Stimulated activated CD4-positive, alpha-beta T cell treated with anti-CD3 and anti-CD28 coated beads, TNF-alpha, amount 100 ng/mL, for 4 hours (primary cell): Measurements from ENCODE around the gene CAMK2D.

Source experiments
- DNase-seq, 3 experiments: peaks; one replicate each; pipeline ENCODE4 v3.0.0-alpha.2; 2020; ENCODE audit warnings: low read depth in 3 of 3

CAMK2D gene

GRCh38 chr4:113472864-113473263 is 288.7 kb downstream of the CAMK2D start:
- DNase-seq: no peak

GRCh38 chr4:113471146-113471860 is 290.2 kb downstream of the CAMK2D start:
- no peak for DNase-seq

DNA sequence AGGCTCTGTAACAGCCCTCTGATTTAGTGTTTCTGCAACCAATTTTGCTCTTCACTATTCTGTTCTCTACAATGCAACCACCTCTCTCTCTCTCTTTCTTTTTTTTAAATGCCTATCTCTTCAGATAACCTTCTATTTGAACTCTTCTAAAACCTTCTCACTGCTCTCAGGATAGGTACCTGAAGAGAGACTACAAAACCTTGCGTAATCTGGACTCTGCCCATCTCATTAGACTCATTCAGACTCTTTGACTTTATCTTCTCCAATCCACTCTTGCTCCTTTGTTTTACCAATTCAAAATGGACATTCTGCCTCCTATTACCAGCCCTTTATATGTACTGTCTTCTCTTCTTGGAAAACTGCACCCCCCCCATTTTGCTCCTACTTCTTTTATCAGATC is 291.6 kb downstream of the CAMK2D start:
- DNase-seq: no peak

DNA sequence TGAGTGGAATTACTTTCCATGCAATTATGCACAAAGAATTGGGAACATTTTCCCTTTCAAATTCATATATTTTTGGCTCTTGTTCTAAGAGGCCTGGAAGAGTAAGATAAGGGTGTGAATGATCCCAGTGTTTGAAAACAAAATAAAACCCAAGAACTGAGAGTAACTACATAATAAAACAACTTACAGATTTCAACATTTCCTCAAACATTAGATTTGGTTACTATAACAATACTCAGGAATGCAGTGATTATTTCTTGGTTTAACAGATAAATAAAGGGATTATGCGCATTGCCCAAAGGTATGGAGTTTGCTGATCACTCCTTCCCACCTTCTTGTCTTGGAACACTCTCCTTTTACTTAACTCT is 292.5 kb downstream of the CAMK2D start:
- no peak for DNase-seq

- no peak for DNase-seq
Observed at GRCh38 chr4:113468165-113469022, 293.1 kb downstream of the CAMK2D start.

DNA sequence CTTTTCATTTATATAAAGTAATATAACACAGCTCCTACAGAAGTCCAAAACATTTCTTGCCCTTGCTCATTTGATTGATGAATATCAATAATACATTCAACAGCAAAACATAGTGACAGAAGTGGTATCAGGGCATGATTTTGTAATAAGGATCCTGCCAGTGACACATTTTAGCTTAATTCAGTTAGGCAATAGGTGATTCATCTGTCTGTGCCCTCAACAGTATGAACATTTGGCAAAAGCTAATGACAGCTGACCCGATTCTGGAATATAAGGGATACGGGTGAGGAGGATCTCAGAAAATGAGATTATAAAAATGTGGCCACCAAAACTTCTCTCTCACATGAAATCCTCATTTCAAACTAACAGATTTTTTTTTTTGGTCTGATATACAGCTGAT is 294.0 kb downstream of the CAMK2D start:
- DNase-seq: no peak

GRCh38 chr4:113462286-113462685 is 299.3 kb downstream of the CAMK2D start:
- DNase-seq: no peak

DNA sequence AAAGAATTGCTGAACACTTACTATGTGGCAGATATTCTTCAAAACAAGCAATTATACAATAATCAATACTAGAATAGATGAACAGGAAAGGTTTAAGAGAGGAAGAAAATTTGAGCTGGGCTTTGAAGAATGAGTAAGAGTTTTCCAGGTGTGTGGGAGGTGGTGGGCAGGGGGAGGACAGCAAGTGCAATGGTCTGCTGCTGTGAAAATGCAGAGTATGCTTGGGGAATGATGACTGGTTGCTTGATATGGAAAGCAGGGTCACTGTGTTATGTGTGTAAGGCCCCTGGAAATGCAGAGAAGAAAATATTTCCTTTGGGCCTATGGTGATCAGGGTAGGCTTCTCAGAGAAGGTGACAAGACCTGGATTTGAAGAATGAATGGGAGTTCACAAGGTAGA is 300.3 kb downstream of the CAMK2D start:
- DNase-seq: no peak

- no peak for DNase-seq
Observed at GRCh38 chr4:113457886-113458285, 303.7 kb downstream of the CAMK2D start.

- DNase-seq: no peak
Observed at GRCh38 chr4:113457121-113457520, 304.4 kb downstream of the CAMK2D start.

- no peak for DNase-seq
Observed at GRCh38 chr4:113455061-113455460, 306.5 kb downstream of the CAMK2D start.

GRCh38 chr4:113452868-113453620 is 308.5 kb downstream of the CAMK2D start:
- no peak for DNase-seq

DNA sequence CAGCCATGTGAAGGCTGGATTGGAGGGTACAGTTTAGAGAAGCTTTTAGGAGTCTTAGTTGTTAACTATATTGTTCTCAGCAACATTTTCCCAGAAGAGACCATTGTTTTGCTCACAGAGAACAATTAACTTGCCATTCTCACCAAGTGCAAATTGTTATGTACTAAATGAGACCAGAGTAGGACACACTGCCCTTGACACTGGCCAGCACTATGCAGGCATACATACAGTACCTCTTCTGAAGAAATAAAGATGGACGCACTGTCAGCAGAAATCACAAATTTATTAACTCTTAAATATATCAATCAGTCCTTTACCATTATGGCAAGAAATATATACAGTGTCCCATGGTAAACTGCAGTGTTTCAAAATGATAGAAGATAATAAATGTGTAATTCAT is 309.4 kb downstream of the CAMK2D start:
- DNase-seq: no peak

DNA sequence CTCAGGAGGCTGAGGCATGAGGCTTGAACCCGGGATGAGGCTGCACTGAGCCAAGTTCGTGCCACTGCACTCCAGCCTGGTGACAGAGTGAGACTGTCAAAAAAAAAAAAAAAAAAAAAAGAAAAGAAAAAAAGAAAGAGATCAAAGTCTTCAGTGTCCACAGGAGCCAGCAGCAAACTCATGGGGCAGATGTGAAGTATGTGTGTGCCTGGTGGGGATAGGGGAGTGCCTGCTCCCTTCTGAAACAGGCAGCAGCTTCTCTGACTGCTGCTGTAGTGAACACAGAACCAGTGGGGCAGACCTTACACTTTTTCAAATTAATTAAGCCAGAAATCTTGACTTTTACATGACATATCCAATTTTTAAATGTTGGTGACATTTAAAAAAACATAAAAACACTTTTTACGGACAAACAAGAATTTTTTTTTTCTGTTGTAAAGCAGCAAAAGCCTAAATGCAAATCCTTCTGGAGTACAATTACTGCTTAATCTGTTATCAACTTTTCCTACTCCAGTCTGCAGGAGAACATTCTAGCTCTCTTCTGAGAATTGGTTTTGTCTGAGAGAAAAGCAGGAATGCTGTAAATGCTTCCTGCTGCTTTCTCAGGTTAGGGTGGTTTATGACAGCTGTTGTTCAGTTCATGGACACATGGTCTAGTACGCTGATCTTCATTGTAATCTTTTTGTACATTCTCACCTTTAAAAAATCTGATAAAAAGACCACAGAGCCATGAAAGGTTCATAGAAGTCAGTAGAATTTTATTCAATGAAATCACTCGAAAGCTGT is 311.1 kb downstream of the CAMK2D start:
- DNase-seq: no peak

DNA sequence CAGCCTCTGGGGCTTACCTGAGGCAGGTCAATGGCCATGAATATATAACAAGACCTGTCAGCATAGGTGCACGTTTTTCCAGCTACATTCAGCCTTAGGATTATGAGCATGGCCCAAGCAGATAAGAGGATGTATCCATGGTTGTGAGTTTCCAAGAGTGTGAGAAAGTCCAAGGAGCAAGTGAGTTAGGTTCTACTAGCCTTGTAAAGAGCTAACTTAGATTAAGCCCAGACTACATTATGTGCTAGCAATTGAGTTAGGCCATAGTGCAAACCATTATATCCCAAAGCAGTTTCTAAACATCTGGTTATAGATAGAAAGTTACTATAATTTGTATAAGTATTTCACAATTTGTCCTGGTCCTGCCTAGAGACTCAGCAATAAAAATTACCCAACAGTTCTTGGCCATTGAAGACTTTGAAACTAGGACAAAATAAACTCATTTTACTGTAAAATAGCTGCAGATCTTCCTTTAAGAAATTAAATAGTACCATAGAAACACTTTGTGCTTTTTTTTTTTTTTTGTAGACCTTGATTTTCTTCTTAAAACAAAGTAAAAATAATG is 312.0 kb downstream of the CAMK2D start:
- no peak for DNase-seq

DNA sequence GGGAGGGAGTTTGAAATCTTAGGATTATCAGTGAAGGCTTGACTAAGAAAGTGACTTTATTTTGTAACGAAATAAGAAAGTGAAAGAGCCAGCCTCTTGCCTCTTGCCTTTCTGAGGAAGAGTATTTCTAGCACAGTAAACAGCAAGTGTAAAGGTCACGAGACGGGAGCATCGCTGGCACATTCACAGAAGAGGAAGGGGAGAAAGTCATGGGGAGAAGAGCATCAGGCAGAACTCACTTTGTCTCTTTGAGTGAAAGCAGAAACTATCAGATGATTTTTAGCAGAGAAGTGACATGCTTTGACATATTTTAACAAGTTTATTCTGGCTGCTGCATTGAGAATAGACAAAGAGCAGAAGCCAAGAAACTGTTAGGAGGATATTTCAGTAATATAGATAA is 313.8 kb downstream of the CAMK2D start:
- DNase-seq: no peak

GRCh38 chr4:113447061-113447460 is 314.5 kb downstream of the CAMK2D start:
- no peak for DNase-seq

GRCh38 chr4:113446019-113446418 is 315.5 kb downstream of the CAMK2D start:
- DNase-seq: peak in 2 of 3 experiments; percentile 1 to 8

DNA sequence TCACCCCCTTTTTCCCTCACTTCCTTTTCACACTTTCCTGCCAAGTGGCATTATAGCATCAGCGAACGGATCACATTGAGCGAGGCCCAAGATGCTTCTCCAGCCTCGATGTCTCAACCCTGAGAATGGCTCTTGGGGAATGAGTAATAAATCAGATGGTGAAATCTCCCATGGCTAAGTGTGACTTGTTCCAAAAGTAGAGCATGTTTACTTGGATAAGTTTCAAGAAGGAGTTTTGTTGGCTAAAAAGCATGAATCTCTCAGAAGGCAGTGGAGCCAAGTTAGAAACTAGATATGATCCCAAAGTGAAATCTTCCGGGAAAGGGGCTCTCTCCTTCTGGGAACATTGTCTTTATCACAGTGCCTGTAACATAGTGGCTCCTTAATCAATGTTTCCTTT is 316.3 kb downstream of the CAMK2D start:
- DNase-seq: no peak

DNA sequence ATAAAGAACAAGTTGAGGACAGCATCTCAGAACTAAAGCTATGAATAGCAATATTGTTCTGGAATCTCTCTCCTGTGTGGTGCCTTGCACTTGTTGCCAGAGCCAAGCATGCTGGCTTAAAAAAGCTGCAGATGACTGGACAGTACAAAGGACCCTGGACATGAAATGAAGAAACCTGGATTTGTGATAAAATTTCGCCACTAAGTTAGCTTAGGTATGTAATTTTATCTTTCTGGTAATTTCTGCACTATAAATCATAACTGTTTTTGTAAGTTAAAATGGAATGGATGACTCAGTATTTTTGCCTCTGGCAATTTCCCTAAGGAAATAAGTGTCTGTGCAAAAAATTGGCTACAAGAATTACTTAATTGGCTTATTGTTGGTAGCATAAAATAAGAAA is 317.2 kb downstream of the CAMK2D start:
- DNase-seq: no peak

DNA sequence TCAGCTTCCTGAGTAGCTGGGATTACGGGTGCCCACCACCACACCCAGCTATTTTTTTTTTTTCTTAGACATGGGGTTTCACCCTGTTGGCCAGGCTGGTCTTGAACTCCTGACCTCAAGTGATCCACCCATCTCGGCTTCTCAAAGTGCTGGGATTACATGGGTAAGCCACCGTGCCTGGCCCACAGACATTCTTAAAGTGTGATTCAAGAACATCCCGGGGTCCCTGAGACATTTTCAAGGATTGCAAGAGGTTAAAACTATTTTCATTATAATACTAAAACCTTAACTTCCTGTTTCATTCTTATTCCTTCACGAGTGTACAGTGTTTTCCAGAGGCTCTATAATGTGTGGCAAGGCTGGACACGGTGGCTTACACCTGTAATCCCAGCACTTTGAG is 318.7 kb downstream of the CAMK2D start:
- DNase-seq: no peak
